BE2C (cell line): ENCODE results near the gene NDOR1.

Experiments
- DNase-seq: peaks from one replicate; pipeline ENCODE4 v3.0.0-alpha.2; 2020
- H3K27me3 ChIP-seq: fragments of 250-450 bp; sonication (Bioruptor Pico); 2 replicates; pipeline ENCODE4 v1.5.1; 2020; ENCODE audit warnings: mild to moderate bottlenecking
- H3K36me3 ChIP-seq: fragments of 250-450 bp; sonication (Bioruptor Pico); 2 replicates; pipeline ENCODE4 v1.5.1; 2020; ENCODE audit warnings: mild to moderate bottlenecking
- H3K4me1 ChIP-seq: fragments of 250-450 bp; sonication (Bioruptor Pico); 2 replicates; pipeline ENCODE4 v1.5.1; 2020
- H3K4me3 ChIP-seq: 2 replicates; pipeline ENCODE4 v1.5.1; 2011; ENCODE audit warnings: low read depth, low read length
- H3K9me3 ChIP-seq: fragments of 250-450 bp; sonication (Bioruptor Pico); 2 replicates; pipeline ENCODE4 v1.5.1; 2020
- TF ChIP-seq, protein P1 (sequence below): IDR thresholded peaks from 2 replicates; pipeline ENCODE4 v1.5.1; 2012; ENCODE audit warnings: mild to moderate bottlenecking, low read depth, low read length

NDOR1 gene

DNA sequence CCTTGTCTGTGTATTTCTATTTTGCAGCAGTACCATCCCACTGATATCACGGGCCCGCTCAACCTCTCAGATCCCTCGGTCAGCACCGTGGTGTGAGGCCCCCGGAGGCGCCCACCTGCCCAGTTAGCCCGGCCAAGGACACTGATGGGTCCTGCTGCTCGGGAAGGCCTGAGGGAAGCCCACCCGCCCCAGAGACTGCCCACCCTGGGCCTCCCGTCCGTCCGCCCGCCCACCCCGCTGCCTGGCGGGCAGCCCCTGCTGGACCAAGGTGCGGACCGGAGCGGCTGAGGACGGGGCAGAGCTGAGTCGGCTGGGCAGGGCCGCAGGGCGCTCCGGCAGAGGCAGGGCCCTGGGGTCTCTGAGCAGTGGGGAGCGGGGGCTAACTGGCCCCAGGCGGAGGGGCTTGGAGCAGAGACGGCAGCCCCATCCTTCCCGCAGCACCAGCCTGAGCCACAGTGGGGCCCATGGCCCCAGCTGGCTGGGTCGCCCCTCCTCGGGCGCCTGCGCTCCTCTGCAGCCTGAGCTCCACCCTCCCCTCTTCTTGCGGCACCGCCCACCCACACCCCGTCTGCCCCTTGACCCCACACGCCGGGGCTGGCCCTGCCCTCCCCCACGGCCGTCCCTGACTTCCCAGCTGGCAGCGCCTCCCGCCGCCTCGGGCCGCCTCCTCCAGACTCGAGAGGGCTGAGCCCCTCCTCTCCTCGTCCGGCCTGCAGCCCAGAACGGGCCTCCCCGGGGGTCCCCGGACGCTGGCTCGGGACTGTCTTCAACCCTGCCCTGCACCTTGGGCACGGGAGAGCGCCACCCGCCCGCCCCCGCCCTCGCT is 37.5 kb upstream of the NDOR1 start:
- Histone ChIP-seq H3K4me1 (no peaks in the 10 kb centered on the region), H3K27me3 (peaks cover 64% of the 10 kb centered on the region), H3K4me3 (no peak overlapping the region), H3K9me3 (no peaks in the 10 kb centered on the region), H3K36me3 (no peaks in the 10 kb centered on the region)
- no peak for DNase-seq
- TF ChIP-seq, protein P1, sequence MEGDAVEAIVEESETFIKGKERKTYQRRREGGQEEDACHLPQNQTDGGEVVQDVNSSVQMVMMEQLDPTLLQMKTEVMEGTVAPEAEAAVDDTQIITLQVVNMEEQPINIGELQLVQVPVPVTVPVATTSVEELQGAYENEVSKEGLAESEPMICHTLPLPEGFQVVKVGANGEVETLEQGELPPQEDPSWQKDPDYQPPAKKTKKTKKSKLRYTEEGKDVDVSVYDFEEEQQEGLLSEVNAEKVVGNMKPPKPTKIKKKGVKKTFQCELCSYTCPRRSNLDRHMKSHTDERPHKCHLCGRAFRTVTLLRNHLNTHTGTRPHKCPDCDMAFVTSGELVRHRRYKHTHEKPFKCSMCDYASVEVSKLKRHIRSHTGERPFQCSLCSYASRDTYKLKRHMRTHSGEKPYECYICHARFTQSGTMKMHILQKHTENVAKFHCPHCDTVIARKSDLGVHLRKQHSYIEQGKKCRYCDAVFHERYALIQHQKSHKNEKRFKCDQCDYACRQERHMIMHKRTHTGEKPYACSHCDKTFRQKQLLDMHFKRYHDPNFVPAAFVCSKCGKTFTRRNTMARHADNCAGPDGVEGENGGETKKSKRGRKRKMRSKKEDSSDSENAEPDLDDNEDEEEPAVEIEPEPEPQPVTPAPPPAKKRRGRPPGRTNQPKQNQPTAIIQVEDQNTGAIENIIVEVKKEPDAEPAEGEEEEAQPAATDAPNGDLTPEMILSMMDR = no peak

DNA sequence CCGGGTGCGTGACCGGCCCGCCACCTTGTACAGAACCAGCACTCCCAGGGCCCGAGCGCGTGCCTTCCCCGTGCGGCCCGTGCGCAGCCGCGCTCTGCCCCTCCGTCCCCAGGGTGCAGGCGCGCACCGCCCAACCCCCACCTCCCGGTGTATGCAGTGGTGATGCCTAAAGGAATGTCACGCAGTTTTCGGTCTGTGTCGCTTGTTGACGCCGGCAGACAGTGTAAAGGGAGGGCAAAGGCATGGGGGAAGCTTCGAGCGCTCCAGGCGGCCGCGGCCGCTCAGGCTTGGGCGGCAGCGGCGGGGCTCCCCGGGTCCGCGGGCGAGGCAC is 37.0 kb upstream of the NDOR1 start:
- Histone ChIP-seq H3K27me3 (peaks cover 63% of the 10 kb centered on the region), H3K9me3 (no peaks in the 10 kb centered on the region), H3K4me1 (peaks cover 4% of the 10 kb centered on the region), H3K4me3 (peak overlapping the region; percentile 24; the same call in 1 of the 2 replicates), H3K36me3 (no peaks in the 10 kb centered on the region)
- TF ChIP-seq, protein P1 = no peak
- DNase-seq = no peak

DNA sequence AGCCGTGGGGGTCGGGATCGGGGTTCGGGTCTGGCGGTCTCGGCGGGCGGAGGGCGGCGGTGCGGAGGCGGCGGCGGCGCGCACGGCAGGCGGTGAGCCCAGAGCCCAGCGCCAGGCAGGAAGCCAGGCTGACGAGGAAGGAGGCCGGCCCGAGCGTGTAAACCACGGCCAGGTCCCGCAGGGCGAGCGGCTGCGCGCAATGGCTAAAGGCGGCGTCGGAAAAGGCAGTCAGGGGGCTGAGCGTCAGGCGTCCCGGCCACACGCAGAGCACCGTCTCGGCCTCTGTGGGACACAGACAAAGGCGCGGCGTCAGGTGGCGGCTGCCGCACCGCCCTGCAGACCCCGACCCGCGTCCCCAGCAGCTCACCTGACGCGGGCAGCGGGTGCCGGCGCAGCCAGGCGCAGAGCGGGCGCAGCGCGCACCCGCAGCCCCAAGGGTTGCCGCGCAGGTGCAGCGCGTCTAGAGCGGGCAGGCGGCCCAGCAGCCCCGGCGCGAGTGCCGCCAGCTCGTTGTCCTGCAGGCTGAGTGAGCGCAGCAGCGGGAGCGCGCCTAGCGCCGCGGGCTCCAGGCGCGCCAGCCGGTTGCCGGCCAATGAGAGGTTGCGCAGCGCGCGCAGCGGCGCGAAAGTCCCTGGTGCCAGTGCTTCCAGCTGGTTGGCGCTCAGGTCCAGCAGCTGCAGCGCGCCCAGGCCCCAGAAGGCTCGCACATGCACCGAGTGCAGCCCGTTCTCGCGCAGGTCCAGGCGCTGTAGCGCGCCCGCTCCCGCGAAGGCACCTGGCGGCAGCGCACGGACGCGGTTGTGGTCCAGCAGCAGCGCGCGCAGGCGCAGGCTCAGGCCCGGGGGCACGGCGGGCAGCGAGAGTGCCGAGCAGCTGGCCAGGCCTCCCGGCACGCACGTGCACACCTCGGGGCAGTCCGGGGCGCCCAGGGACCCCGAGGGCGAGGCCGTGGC is 36.3 kb upstream of the NDOR1 start:
- TF ChIP-seq, protein P1 = no peak
- Histone ChIP-seq H3K27me3 (peaks cover 63% of the 10 kb centered on the region), H3K9me3 (no peaks in the 10 kb centered on the region), H3K4me1 (peaks cover 6% of the 10 kb centered on the region), H3K36me3 (no peaks in the 10 kb centered on the region), H3K4me3 (peak overlapping the region; percentile 44)
- peak; percentile 80 for DNase-seq

DNA sequence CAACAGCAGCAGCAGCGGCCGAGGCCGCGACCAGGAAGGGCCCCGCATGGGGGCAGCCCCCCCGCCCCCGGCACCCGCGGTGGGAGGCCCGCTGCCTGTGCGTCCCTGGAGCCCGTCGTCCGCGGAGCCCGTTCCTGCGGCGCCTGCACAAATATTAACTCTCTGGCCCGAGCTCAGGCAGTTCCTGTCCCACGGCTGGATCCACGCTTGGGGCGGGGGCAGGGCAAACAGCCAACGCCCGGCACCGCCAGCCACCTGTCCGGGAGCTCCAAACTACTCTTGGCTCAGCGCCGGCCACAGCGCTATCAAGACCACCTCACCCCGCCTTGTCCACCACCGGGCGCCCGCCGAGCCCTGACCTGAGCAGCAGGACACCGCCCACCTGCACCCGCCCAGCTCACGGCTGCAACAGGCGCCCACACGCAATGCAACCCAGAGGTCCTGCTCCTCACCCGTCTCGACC is 35.6 kb upstream of the NDOR1 start, which contains the start of gene LRRC26:
TSS of gene LRRC26 (minus strand) at position 156 of the 463 bp plus-strand sequence. CDS start at position 48, 108 bp downstream.
- peak within 1 kb of the TSS; percentile 44 for H3K4me3 ChIP-seq
- no peak for DNase-seq
- H3K9me3 ChIP-seq = no peaks in the 10 kb centered on the region
- H3K4me1 ChIP-seq = peaks cover 6% of the 10 kb centered on the region
- TF ChIP-seq, protein P1 = no peak
- peaks cover 58% of the 10 kb centered on the region for H3K27me3 ChIP-seq
- H3K36me3 ChIP-seq = no peaks in the 10 kb centered on the region

DNA sequence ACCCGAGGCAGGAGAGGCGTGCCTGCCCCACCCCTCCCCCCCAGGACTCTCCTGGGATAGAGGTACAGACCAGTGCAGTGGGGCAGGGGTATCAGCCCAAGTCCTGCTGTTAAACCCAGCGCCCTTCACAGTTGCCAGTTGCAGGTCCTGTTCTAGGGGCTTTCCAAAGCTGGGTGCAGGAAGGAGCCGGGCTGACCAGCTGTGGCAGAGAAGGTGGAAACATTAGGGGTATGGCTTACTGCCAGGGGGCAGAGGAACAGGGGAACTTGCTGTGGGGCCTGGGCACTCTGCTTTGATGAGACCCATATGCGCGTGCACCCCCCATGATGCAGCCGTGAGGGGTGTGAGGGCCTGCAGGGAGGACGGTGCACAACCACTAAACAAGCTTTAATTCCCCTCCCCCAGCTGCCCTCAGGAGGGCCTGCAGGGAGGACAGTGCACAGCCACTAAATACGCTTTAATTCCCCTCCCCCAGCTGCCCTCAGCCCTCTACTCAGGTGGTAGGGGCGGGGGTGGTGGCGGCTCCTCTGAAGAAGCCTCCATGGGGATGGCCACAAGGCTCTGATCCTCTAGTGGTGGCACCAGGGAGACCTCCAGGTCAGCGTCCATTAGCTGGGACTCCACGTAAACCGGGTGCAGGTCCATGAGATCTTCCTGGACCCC is 34.9 kb upstream of the NDOR1 start:
- Histone ChIP-seq H3K27me3 (peaks cover 55% of the 10 kb centered on the region), H3K4me3 (no peak overlapping the region), H3K36me3 (no peaks in the 10 kb centered on the region), H3K9me3 (no peaks in the 10 kb centered on the region), H3K4me1 (peaks cover 6% of the 10 kb centered on the region)
- TF ChIP-seq, protein P1 = no peak
- no peak for DNase-seq
